Ovary (tissue), 9 donors: Measurements from ENCODE around the gene ZNF362. TPM values are rescaled to one million over a fixed set of nuclear protein-coding genes. Genes with fewer than 3 reads are reported as not detected.

ENCODE experiments used
- DNase-seq, 5 donors: peaks; one replicate each; pipeline ENCODE4 v3.0.0-alpha.2; 2019 to 2020
- H3K27ac ChIP-seq, 2 donors: fragments of 200-600 bp; one replicate each; pipeline versions ENCODE4 v1.5.1 to v1.8.0; 2019 to 2022
- H3K27me3 ChIP-seq: fragments of 200-600 bp; one replicate; pipeline ENCODE4 v1.8.0; 2022
- H3K36me3 ChIP-seq: fragments of 200-600 bp; sonication (generic); one replicate; pipeline ENCODE4 v1.5.1; 2019
- H3K4me1 ChIP-seq: one replicate; pipeline ENCODE4 v1.8.1; 2013; ENCODE audit warnings: mild to moderate bottlenecking, moderate library complexity; ENCODE audit not compliant: insufficient read depth
- H3K4me3 ChIP-seq: fragments of 200-600 bp; sonication (generic); one replicate; pipeline ENCODE4 v1.5.1; 2017
- H3K9me3 ChIP-seq, 2 donors: fragments of 200-600 bp in 1 of 2; sonication (generic) in 1 of 2; one replicate each; pipeline versions ENCODE4 v1.5.1 to v1.8.1; 2013 to 2019; ENCODE audit warnings: mild to moderate bottlenecking in 1 of 2, moderate library complexity in 1 of 2
- EP300 ChIP-seq: sonication (generic); formaldehyde crosslinking; IDR thresholded peaks from one replicate; pipeline ENCODE4 v1.6.1; 2017; ENCODE audit warnings: antibody characterized with exemption
- POLR2A ChIP-seq: fragments of 450-650 bp; IDR thresholded peaks from one replicate; pipeline ENCODE4 v1.6.1; 2017; ENCODE audit warnings: antibody characterized with exemption, mild to moderate bottlenecking, moderate library complexity
- WGBS, 3 donors: extraction: QIAGEN DNeasy Blood & Tissue Kit in 1 of 3; methylation state at CpG; one replicate each; pipeline versions ENCODE4 v1.1.5 to v1.1.7; 2013 to 2017; 5-methylcytosine and 5-hydroxymethylcytosine counted together
- intact Hi-C, 4 donors: fragments of 100-400 bp; cut with DNase I; formaldehyde crosslinking; loops; one replicate each; pipeline versions ENCODE4 v1.11.0 to v1.15.1; 2022 to 2023
- polyA plus RNA-seq, 2 donors: library from polyadenylated mRNA; stranded (reverse); fragments of 200-250 nt in 1 of 2; fragments of 350-450 nt in 1 of 2; fragmentation: Illumina TruSeq in 1 of 2; extraction: RNeasy Lipid Tissue Mini Kit (QIAGEN cat#74804) in 1 of 2; gene quantifications; one replicate each; pipeline ENCODE4 v1.2.3, GENCODE V29; 2013 to 2014
- total RNA-seq, 7 donors: library from RNA; depleted of rRNA in 2 of 7; stranded (reverse); fragments of >200 nt in 2 of 7; fragmentation: NEBNext Ultra II Directional in 3 of 7; extraction: Animal tissue kit (Norgen Biotek cat#: 25700) in 3 of 7; gene quantifications; one replicate each; pipeline versions ENCODE4 v1.1.0 to v1.2.4, GENCODE V29; 2016 to 2023
- TF ChIP-seq, protein P1 (sequence below), 3 donors: fragments of 450-650 bp in 2 of 3; fragments of 200-600 bp in 1 of 3; IDR thresholded peaks; one replicate each; pipeline versions ENCODE4 v1.5.1 to v1.8.0; 2016 to 2022; ENCODE audit warnings: antibody characterized with exemption in 3 of 3, mild to moderate bottlenecking in 1 of 3
- donor health status: DM: no; HTN: no; CAD: no; lungs with moderate emphysema.
- donor health status: DM: no; HTN: no; CAD: no.
- donor health status: Bipolar disorder and iron deficiency.
- donor health status: DM: yes; HTN: yes; CAD: no.
- donor health status: DM: no; HTN: no; CAD: no.
- donor health status: DM: yes; HTN: yes; CAD: no.

The ZNF362 gene
- total and polyA plus RNA-seq, 9 donors: 8.2 to 52.6 (median 32.7) TPM

- H3K27ac ChIP-seq: peak overlapping the region; percentile 77 to 94
- H3K9me3 ChIP-seq: no peaks in the 10 kb centered on the region
- peaks cover 20% of the 10 kb centered on the region for H3K4me1 ChIP-seq
- no peaks in the 10 kb centered on the region for H3K36me3 ChIP-seq
- 13 to 23% (median 23%) methylated on average over 40 to 69 of the region's 70 CpGs for WGBS, 3 donors
- no peaks in the 10 kb centered on the region for H3K27me3 ChIP-seq
- TF ChIP-seq, protein P1, sequence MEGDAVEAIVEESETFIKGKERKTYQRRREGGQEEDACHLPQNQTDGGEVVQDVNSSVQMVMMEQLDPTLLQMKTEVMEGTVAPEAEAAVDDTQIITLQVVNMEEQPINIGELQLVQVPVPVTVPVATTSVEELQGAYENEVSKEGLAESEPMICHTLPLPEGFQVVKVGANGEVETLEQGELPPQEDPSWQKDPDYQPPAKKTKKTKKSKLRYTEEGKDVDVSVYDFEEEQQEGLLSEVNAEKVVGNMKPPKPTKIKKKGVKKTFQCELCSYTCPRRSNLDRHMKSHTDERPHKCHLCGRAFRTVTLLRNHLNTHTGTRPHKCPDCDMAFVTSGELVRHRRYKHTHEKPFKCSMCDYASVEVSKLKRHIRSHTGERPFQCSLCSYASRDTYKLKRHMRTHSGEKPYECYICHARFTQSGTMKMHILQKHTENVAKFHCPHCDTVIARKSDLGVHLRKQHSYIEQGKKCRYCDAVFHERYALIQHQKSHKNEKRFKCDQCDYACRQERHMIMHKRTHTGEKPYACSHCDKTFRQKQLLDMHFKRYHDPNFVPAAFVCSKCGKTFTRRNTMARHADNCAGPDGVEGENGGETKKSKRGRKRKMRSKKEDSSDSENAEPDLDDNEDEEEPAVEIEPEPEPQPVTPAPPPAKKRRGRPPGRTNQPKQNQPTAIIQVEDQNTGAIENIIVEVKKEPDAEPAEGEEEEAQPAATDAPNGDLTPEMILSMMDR (IDR thresholded peaks at IDR 0.05): no peak
- TF ChIP-seq POLR2A (no peak), EP300 (no peak)
- intact Hi-C loops: no loop called here
- peak overlapping the region; percentile 44 for H3K4me3 ChIP-seq
- peak; percentile 45 to 65 (median 59) for DNase-seq
Measured at GRCh38 chr1:33255347-33256220, 708 bp upstream of the ZNF362 start.

- no peaks in the 10 kb centered on the region for H3K27me3 ChIP-seq
- intact Hi-C loops: no loop called here
- no peaks in the 10 kb centered on the region for H3K9me3 ChIP-seq
- H3K4me1 ChIP-seq: peaks cover 20% of the 10 kb centered on the region
- H3K36me3 ChIP-seq: no peaks in the 10 kb centered on the region
- H3K4me3 ChIP-seq: peak overlapping the region; percentile 44
- H3K27ac ChIP-seq: peak overlapping the region; percentile 77 to 94
- no peak for DNase-seq
- TF ChIP-seq POLR2A (no peak), EP300 (no peak)
- TF ChIP-seq, protein P1 (IDR thresholded peaks at IDR 0.05): no peak
- WGBS, 3 donors: 1% methylated on average over 17 to 36 of the region's 43 CpGs
Measured at GRCh38 chr1:33256221-33256470, 146 bp upstream of the ZNF362 start.

DNA sequence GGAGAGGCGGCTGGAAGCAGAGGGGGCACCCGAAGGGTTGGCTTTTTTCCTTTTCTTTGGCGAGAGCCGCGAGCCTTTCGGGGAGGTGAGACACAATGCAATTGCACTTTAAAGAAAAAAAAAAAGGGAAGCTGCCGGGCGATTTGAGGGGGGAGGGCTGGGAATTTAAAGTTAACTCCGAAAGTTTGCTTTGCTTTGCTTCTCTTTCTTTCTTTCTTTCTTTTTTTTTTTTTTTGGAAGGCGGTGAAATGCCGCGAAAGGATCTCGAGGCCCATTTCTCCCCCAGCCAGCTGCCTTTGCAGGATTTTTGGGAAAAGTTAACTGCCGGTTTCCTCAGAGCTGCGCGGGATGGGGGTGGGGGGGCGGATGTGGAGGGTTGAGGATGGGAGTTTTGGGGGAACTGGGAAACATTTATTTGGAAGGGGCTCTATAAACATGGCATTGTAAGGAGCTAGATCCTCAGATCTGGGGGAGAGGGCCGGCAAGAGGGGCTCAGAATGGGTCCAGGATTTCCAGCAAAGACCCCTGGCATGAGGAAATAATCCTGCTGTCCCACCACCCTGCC is 997 bp downstream of the ZNF362 start:
- whole genome bisulfite sequencing, 3 donors: 0 to 1% (median 1%) methylated on average over 18 of the region's 18 CpGs
- H3K27ac ChIP-seq: peak overlapping the region; percentile 8 to 28
- H3K9me3 ChIP-seq: no peaks in the 10 kb centered on the region
- intact Hi-C loops: no loop called here
- DNase-seq: no peak
- TF ChIP-seq POLR2A (no peak), EP300 (no peak)
- TF ChIP-seq, protein P1 (IDR thresholded peaks at IDR 0.05): no peak
- H3K36me3 ChIP-seq: no peaks in the 10 kb centered on the region
- peaks cover 20% of the 10 kb centered on the region for H3K4me1 ChIP-seq
- H3K27me3 ChIP-seq: no peaks in the 10 kb centered on the region
- H3K4me3 ChIP-seq: peak overlapping the region; percentile 44

GRCh38 chr1:33257772-33258712 is 1.8 kb downstream of the ZNF362 start:
- Histone ChIP-seq H3K27me3 (no peaks in the 10 kb centered on the region), H3K9me3 (no peaks in the 10 kb centered on the region), H3K4me1 (peaks cover 20% of the 10 kb centered on the region), H3K4me3 (peak overlapping the region; percentile 44), H3K27ac (peak overlapping the region in 1 of 2 donors; percentile 28), H3K36me3 (no peaks in the 10 kb centered on the region)
- DNase-seq: peak in 1 of 5 donors; percentile 52
- WGBS, 3 donors: 24 to 30% (median 28%) methylated on average over 19 of the region's 19 CpGs
- no peak for TF ChIP-seq POLR2A
- TF ChIP-seq, protein P1 (IDR thresholded peaks at IDR 0.05): no peak
- no peak for TF ChIP-seq EP300
- intact Hi-C loops: no loop called here
